Activated T-helper 17 cell treated with anti-CD3 and anti-CD28 coated beads, Interleukin-2, amount 50 U/mL, for 72 hours (primary cell): ENCODE results near the gene WWC2. TPM values are rescaled to one million over a fixed set of nuclear protein-coding genes. Genes with fewer than 3 reads are reported as not detected.
"Not testable (repeated sequence)": the region's sequence is repeated elsewhere in the genome, so short reads cannot be mapped to it uniquely, and the experiment has no call there.

Experiments used
- ATAC-seq: fragments of 150-1000 bp; cut with Tn5 transposase; replicated peaks from 2 replicates; pipeline ENCODE4 v1.10.0; 2021; ENCODE audit warnings: mild to moderate bottlenecking, moderate library complexity
- H3K27ac Mint-ChIP-seq: one replicate; pipeline ENCODE4 v1.8.0; 2022; ENCODE audit warnings: mixed read lengths
- H3K27me3 Mint-ChIP-seq: one replicate; pipeline ENCODE4 v1.8.0; 2022; ENCODE audit warnings: mixed read lengths
- H3K36me3 Mint-ChIP-seq: one replicate; pipeline ENCODE4 v1.8.0; 2022; ENCODE audit warnings: low read depth, mild to moderate bottlenecking, mixed read lengths
- H3K4me1 Mint-ChIP-seq: one replicate; pipeline ENCODE4 v1.8.0; 2022; ENCODE audit warnings: mixed read lengths
- H3K4me3 Mint-ChIP-seq: one replicate; pipeline ENCODE4 v1.8.0; 2022; ENCODE audit warnings: mild to moderate bottlenecking, mixed read lengths
- H3K9me3 Mint-ChIP-seq: one replicate; pipeline ENCODE4 v1.8.0; 2022; ENCODE audit warnings: mixed read lengths
- total RNA-seq, 2 donors: library from RNA; stranded (reverse); gene quantifications; one replicate each; pipeline ENCODE4 v1.2.3, GENCODE V29; 2022

Gene WWC2
- total RNA-seq, 2 donors from 2014 or later: 0.76 to 11.9 TPM

GRCh38 chr4:183322326-183322725, 223.3 kb downstream of the WWC2 start, which contains the start of gene CLDN24:
Gene CLDN24 (minus strand): TSS chr4:183322426. CDS start chr4:183322426, 0 bp downstream.
- Mint-ChIP-seq H3K27ac (peak within 1 kb of the TSS; percentile 52), H3K4me3 (peak within 1 kb of the TSS; percentile 56), H3K9me3 (no peaks in the 10 kb centered on the region), H3K4me1 (peaks cover 12% of the 10 kb centered on the region), H3K36me3 (no peaks in the 10 kb centered on the region), H3K27me3 (no peaks in the 10 kb centered on the region)
- no peak for ATAC-seq

DNA sequence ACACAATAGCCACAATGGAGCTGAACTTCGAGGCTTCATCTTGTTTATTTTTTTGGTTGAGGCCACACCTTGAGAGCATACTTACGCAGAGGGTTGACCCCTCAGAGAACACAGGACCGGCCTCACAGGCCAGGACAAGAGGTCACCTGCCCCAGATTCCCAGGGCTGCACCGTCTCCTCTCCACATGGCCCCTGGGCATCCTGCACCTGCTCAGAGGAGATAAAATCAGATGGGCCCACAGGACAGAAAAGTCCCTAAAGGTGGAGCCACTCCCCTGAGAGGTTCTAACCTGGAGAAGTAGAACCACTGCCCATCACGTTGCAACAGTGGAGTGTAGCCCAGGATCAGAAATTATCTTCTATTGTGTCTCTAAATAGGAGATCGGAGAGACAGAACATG, 224.2 kb downstream of the WWC2 start:
- no peak for ATAC-seq
- Mint-ChIP-seq H3K4me3 (no peak overlapping the region), H3K27ac (no peak overlapping the region), H3K36me3 (no peaks in the 10 kb centered on the region), H3K27me3 (no peaks in the 10 kb centered on the region), H3K4me1 (peaks cover 12% of the 10 kb centered on the region), H3K9me3 (no peaks in the 10 kb centered on the region)

GRCh38 chr4:183324056-183324455, 225.0 kb downstream of the WWC2 start:
- H3K27ac Mint-ChIP-seq, H3K27me3 Mint-ChIP-seq, H3K36me3 Mint-ChIP-seq, H3K4me3 Mint-ChIP-seq, ATAC-seq, H3K9me3 Mint-ChIP-seq: not testable (repeated sequence)
- peaks cover 12% of the 10 kb centered on the region for H3K4me1 Mint-ChIP-seq

DNA sequence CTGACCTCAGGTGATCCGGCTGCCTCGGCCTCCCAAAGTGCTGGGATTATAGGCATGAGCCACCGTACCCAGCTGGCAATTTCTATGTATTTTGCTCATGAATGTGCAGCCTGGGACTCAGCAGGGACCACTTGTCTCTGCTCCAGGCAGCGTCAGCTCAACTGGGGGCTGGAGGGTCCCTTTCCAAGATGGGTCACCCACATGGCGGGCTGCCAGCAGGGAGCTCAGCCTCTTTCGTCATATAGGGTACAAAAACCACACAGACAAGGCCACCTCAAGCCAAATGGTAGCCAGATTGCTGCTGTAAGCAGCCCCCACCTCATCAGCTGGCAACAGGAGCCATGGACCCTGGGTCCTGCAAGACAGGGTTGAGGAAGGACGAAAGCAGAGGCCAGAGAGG, 225.6 kb downstream of the WWC2 start:
- no peak for ATAC-seq

DNA sequence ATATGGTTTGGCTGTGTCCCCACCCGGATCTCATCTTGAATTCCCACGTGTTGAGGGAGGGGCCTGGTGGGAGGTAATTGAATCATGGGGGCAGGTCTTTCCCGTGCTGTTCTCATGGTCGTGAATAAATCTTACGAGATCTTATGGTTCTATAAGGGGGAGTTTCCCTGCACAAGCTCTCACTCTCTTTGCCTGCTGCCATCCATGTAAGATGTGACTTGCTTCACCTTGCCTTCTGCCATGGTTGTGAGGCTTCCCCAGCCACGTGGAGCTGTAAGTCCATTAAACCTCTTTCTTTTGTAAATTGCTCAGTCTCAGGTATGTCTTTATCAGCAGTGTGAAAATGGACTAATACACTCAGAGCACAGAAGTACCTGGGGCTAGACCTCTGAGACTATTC, 227.3 kb downstream of the WWC2 start:
- not testable (repeated sequence) for H3K27ac Mint-ChIP-seq

More for the DNA sequence above, 225.6 kb downstream of the WWC2 start:
- H3K27ac Mint-ChIP-seq: no peak overlapping the region
- H3K4me3 Mint-ChIP-seq: no peak overlapping the region
- H3K4me1 Mint-ChIP-seq: peaks cover 12% of the 10 kb centered on the region
- H3K9me3 Mint-ChIP-seq: no peaks in the 10 kb centered on the region
- no peaks in the 10 kb centered on the region for H3K27me3 Mint-ChIP-seq
- H3K36me3 Mint-ChIP-seq: no peaks in the 10 kb centered on the region

DNA sequence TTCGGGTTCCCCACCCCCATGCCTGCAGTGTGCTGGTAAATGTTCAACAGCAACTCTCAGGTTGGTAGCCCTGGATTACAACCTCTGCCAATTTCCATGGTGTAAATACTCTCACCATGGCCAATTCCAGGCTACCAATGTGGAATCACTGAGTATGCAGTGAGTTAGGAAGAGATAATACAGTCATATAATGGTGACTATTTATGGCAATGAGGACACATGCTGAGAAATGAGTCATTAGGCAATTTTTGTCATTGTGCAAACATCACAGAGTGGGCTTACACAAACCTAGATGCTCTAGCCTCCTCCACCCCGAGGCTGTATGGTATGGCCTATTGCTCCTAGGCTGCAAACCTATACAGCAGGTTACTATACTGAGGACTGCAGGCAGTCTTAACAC, 227.8 kb downstream of the WWC2 start:
- no peaks in the 10 kb centered on the region for H3K27me3 Mint-ChIP-seq
- H3K4me3 Mint-ChIP-seq: no peak overlapping the region
- H3K4me1 Mint-ChIP-seq: no peaks in the 10 kb centered on the region
- no peaks in the 10 kb centered on the region for H3K36me3 Mint-ChIP-seq
- H3K27ac Mint-ChIP-seq: no peak overlapping the region
- no peaks in the 10 kb centered on the region for H3K9me3 Mint-ChIP-seq
- peak; percentile 66 for ATAC-seq

More for the DNA sequence above, 227.3 kb downstream of the WWC2 start:
- not testable (repeated sequence) for ATAC-seq, H3K36me3 Mint-ChIP-seq, H3K4me1 Mint-ChIP-seq, H3K27me3 Mint-ChIP-seq, H3K9me3 Mint-ChIP-seq, H3K4me3 Mint-ChIP-seq

GRCh38 chr4:183327827-183328226, 228.8 kb downstream of the WWC2 start:
- no peaks in the 10 kb centered on the region for H3K9me3 Mint-ChIP-seq
- no peak overlapping the region for H3K4me3 Mint-ChIP-seq
- H3K27me3 Mint-ChIP-seq: peaks cover 1% of the 10 kb centered on the region
- no peaks in the 10 kb centered on the region for H3K4me1 Mint-ChIP-seq
- H3K27ac Mint-ChIP-seq: no peak overlapping the region
- H3K36me3 Mint-ChIP-seq: no peaks in the 10 kb centered on the region
- ATAC-seq: no peak

DNA sequence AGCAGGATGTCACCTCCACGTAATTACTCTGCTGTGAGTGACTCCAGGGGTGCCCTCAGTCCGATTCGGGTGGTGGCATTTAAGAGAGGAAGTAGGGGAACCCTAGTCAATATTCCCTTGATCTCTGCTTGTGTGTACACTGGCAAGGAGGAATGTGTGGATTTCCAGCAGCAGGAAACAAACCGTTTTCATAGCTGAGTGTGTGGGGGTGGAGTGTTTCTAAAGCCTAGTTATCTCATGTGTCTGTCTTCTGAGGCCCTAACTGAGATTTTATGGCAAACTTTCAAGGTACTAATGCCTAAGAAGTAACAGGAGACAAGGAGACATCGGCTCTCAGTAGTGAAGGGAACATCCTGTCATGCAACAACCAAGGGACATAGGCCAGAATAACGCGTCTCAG, 229.8 kb downstream of the WWC2 start:
- Mint-ChIP-seq H3K27me3 (peaks cover 5% of the 10 kb centered on the region), H3K4me1 (no peaks in the 10 kb centered on the region), H3K36me3 (no peaks in the 10 kb centered on the region), H3K27ac (no peak overlapping the region), H3K4me3 (no peak overlapping the region), H3K9me3 (no peaks in the 10 kb centered on the region)
- no peak for ATAC-seq

DNA sequence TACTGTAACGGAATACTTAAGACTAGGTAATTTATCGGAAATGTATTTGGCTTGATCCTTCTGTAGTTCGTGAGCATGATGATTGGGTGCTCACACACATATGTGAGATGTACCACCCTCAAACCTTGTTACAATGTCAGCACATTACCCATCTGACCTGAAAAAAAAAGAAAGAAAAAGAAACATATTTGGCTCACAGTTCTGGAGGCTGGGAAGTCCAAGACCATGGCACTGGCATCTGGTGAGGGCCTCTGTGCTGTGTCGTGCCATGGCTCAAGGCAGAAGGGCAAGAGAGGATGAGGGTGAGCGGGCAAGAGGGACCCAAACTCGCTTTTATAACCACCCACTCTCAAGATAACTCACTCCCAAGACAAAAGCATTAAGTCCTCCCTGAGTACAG, 230.2 kb downstream of the WWC2 start:
- no peak for ATAC-seq
- Mint-ChIP-seq H3K4me3 (no peak overlapping the region), H3K27me3 (peaks cover 8% of the 10 kb centered on the region), H3K27ac (no peak overlapping the region), H3K9me3 (no peaks in the 10 kb centered on the region), H3K36me3 (no peaks in the 10 kb centered on the region), H3K4me1 (no peaks in the 10 kb centered on the region)

DNA sequence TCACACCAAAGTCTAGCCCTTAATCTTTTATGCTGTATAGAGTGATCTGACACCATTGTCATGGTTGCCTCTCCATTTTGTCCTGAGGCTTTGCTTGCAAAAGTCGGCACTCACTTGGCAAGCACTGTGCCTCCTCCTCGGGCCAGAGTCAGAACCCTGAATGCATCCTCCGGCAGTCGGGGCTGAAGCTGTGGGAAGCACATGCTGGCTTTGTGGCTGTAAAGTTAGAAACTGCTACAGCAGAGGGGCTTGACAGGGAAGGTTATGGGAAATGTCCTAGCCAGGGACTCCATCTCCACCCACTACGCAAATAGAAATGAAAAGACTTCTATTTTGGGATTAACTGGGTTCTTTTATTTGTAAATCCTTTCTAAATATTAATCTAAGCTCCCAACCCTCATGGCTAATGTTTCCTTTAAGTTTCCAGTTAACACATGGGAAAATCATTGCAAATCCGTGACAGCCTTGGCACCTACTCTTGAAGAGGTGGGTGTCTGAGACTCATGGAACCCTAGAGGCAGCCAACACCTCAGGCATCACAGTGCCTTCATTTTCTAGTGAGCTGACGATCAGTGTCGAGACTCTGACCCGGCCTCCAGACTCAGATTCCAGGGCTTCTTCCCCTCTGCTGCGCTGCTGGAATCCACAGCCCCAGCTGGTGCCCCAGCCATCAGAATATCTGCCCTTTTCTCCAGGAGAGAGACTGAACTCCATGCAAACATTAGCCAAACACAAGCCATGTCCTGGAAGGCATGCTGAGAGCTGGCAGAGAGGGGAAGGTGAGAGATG, 231.1 kb downstream of the WWC2 start:
- Mint-ChIP-seq H3K4me3 (no peak overlapping the region), H3K36me3 (no peaks in the 10 kb centered on the region), H3K9me3 (no peaks in the 10 kb centered on the region), H3K27ac (no peak overlapping the region), H3K4me1 (no peaks in the 10 kb centered on the region), H3K27me3 (peaks cover 8% of the 10 kb centered on the region)
- no peak for ATAC-seq

- ATAC-seq: no peak
- Mint-ChIP-seq H3K27ac (no peak overlapping the region), H3K27me3 (peaks cover 8% of the 10 kb centered on the region), H3K36me3 (no peaks in the 10 kb centered on the region), H3K4me1 (no peaks in the 10 kb centered on the region), H3K4me3 (no peak overlapping the region), H3K9me3 (no peaks in the 10 kb centered on the region)
These were observed 231.8 kb downstream of the WWC2 start for GRCh38 chr4:183330841-183331240.

DNA sequence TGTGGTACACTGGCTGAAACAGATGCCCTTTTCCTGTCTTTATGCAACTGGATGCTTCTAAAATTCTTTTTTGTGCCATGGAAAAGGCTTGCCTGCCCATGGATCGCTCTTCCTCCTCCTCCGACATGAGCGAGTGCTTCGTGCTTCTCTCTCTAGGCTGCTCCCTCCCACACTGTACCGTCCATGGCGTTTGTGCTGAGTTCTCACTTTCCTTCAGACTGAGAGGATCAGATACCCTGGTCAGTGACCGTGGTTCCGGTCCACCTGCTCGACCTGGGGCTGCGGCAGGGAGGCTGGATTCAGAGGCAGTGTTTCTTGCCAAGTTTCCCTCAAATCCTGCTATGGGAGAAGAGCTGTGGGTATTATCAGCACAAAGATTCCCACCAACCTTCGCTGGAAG, 233.4 kb downstream of the WWC2 start:
- no peak overlapping the region for H3K4me3 Mint-ChIP-seq

GRCh38 chr4:183333202-183333601, 234.1 kb downstream of the WWC2 start:
- Mint-ChIP-seq H3K4me3 (no peak overlapping the region), H3K27me3 (peaks cover 8% of the 10 kb centered on the region), H3K9me3 (no peaks in the 10 kb centered on the region), H3K36me3 (no peaks in the 10 kb centered on the region), H3K4me1 (no peaks in the 10 kb centered on the region), H3K27ac (no peak overlapping the region)
- no peak for ATAC-seq

More for the DNA sequence above, 233.4 kb downstream of the WWC2 start:
- H3K27me3 Mint-ChIP-seq: peaks cover 8% of the 10 kb centered on the region
- no peaks in the 10 kb centered on the region for H3K36me3 Mint-ChIP-seq
- H3K4me1 Mint-ChIP-seq: no peaks in the 10 kb centered on the region
- no peak overlapping the region for H3K27ac Mint-ChIP-seq
- H3K9me3 Mint-ChIP-seq: no peaks in the 10 kb centered on the region
- no peak for ATAC-seq

- H3K36me3 Mint-ChIP-seq: no peaks in the 10 kb centered on the region
- ATAC-seq: no peak
These were observed 234.9 kb downstream of the WWC2 start for GRCh38 chr4:183333983-183334382.

DNA sequence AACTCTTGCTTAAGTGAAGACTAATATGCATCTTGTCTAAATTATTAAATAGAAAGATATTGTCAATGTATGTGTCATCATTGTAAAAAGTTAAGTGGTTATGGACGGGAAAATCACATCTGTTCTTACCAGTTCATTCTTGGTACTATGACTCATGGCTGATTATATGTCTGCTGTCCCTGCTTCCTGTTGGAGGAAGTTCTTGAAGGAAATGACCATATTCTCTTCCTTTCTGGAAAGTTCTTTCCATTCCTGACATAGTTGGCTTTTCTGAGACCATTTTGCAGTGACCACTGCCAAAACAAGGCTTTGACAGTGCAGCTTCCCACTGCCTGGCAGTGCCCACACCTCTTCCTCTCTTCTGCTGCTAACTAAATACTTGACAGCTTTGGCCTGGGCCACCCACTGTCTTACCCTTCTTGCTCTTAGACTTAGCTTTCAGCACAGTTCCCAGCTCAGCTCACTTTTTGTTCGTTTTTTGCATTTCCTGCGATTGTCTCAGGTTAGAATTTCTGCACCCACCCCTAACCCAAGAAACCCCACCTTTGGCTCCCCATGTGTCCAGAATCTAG, 236.4 kb downstream of the WWC2 start:
- H3K4me1 Mint-ChIP-seq: no peaks in the 10 kb centered on the region
- ATAC-seq: peak; percentile 80
- no peaks in the 10 kb centered on the region for H3K9me3 Mint-ChIP-seq
- no peak overlapping the region for H3K27ac Mint-ChIP-seq
- H3K4me3 Mint-ChIP-seq: no peak overlapping the region
- no peaks in the 10 kb centered on the region for H3K36me3 Mint-ChIP-seq
- peaks cover 11% of the 10 kb centered on the region for H3K27me3 Mint-ChIP-seq

More at GRCh38 chr4:183333983-183334382, 234.9 kb downstream of the WWC2 start:
- no peak overlapping the region for H3K4me3 Mint-ChIP-seq
- H3K4me1 Mint-ChIP-seq: no peaks in the 10 kb centered on the region
- no peak overlapping the region for H3K27ac Mint-ChIP-seq
- H3K9me3 Mint-ChIP-seq: no peaks in the 10 kb centered on the region
- H3K27me3 Mint-ChIP-seq: peaks cover 8% of the 10 kb centered on the region
